HEK293T (cell line): ENCODE data around the gene IPMK.

ENCODE experiments used
- CTCF ChIA-PET: fragments of 350-600 bp; formaldehyde crosslinking; extraction: SDS; loops from one replicate; lab custom pipeline; 2021; ENCODE audit warnings: antibody characterized with exemption, inconsistent platforms; lab: Yijun Ruan, JAX
- POLR2A ChIA-PET: fragments of 350-600 bp; formaldehyde crosslinking; extraction: SDS; loops from one replicate; lab custom pipeline; 2020; ENCODE audit warnings: antibody characterized with exemption, inconsistent platforms; lab: Yijun Ruan, JAX
- DNase-seq: peaks from one replicate; pipeline ENCODE4 v3.0.0; 2012; ENCODE audit warnings: mixed read lengths; ENCODE audit errors: extremely low spot score
- ARNT ChIP-seq: fragments of 450-650 bp; IDR thresholded peaks from 2 replicates; pipeline ENCODE4 v1.6.1; 2017; ENCODE audit warnings: mild to moderate bottlenecking
- ELF4 ChIP-seq: fragments of 450-650 bp; IDR thresholded peaks from 2 replicates; pipeline ENCODE4 v1.6.1; 2017; ENCODE audit warnings: antibody characterized with exemption
- FOXK2 ChIP-seq: fragments of 450-650 bp; IDR thresholded peaks from 2 replicates; pipeline ENCODE4 v1.6.1; 2016; ENCODE audit warnings: mild to moderate bottlenecking
- FOXM1 ChIP-seq: fragments of 450-650 bp; IDR thresholded peaks from 2 replicates; pipeline ENCODE4 v1.6.1; 2017; ENCODE audit warnings: mild to moderate bottlenecking, borderline replicate concordance
- HDGF ChIP-seq: fragments of 450-650 bp; IDR thresholded peaks from 2 replicates; pipeline ENCODE4 v1.6.1; 2017; ENCODE audit warnings: antibody characterized with exemption, borderline replicate concordance
- LEF1 ChIP-seq: fragments of 450-650 bp; IDR thresholded peaks from 2 replicates; pipeline ENCODE4 v1.6.1; 2017; ENCODE audit warnings: mild to moderate bottlenecking, borderline replicate concordance
- SP1 ChIP-seq: fragments of 450-650 bp; IDR thresholded peaks from 2 replicates; pipeline ENCODE4 v1.6.1; 2017
- TARDBP ChIP-seq: fragments of 450-650 bp; IDR thresholded peaks from 2 replicates; pipeline ENCODE4 v1.6.1; 2016

Gene IPMK

GRCh38 chr10:58150290-58150689 is 117.4 kb downstream of the IPMK start:
- TF ChIP-seq FOXM1: no peak
- TF ChIP-seq SP1: no peak
- TF ChIP-seq ELF4: no peak
- no peak for TF ChIP-seq HDGF
- no peak for TF ChIP-seq ARNT
- TF ChIP-seq LEF1: no peak
- CTCF ChIA-PET: no interaction called here
- POLR2A ChIA-PET: no interaction called here
- no peak for DNase-seq

GRCh38 chr10:58143944-58144343 is 123.8 kb downstream of the IPMK start:
- ChIA-PET POLR2A (no interaction called here), CTCF (no interaction called here)
- no peak for DNase-seq
- no peak for TF ChIP-seq ELF4
- no peak for TF ChIP-seq TARDBP
- no peak for TF ChIP-seq SP1
- TF ChIP-seq FOXK2: no peak
- TF ChIP-seq HDGF: no peak
